GM21381 (cell line): ENCODE measurements around the gene RFX1.

Experiments
- ATAC-seq: cut with Tn5 transposase; IDR thresholded peaks from one replicate; pipeline ENCODE4 v1.9.1; 2021; ENCODE audit warnings: mild to moderate bottlenecking, moderate library complexity; ENCODE audit not compliant: unreplicated experiment

The RFX1 gene

GRCh38 chr19:13914777-13915176 lies 91.3 kb downstream of the RFX1 start:
- ATAC-seq, result no peak

GRCh38 chr19:13913352-13913751 lies 92.8 kb downstream of the RFX1 start:
- no peak for ATAC-seq
